GM06990 (cell line): ENCODE data around the gene ZNF469.

ENCODE experiments used
- DNase-seq: peaks from one replicate; pipeline ENCODE4 v3.0.0-alpha.2; 2011; ENCODE audit not compliant: insufficient read length; ENCODE audit errors: extremely low read depth
- H3K27me3 ChIP-seq: replicated peaks from 2 replicates; pipeline ENCODE4 v1.6.0; 2011; ENCODE audit warnings: low read length; ENCODE audit not compliant: control insufficient read depth, insufficient read depth
- H3K36me3 ChIP-seq: 2 replicates; pipeline ENCODE4 v1.5.1; 2011; ENCODE audit warnings: low read length; ENCODE audit not compliant: control insufficient read depth, insufficient read depth
- H3K4me3 ChIP-seq: replicated peaks from 2 replicates; pipeline ENCODE4 v1.5.1; 2011; ENCODE audit warnings: low read depth, mild to moderate bottlenecking, control low read depth, low read length
- TF ChIP-seq, protein P1 (sequence below): IDR thresholded peaks from 2 replicates; pipeline ENCODE4 v1.5.1; 2011; ENCODE audit warnings: low read length, control low read depth, mild to moderate bottlenecking, inconsistent platforms; ENCODE audit not compliant: insufficient read depth, poor library complexity, severe bottlenecking

Gene ZNF469

DNA sequence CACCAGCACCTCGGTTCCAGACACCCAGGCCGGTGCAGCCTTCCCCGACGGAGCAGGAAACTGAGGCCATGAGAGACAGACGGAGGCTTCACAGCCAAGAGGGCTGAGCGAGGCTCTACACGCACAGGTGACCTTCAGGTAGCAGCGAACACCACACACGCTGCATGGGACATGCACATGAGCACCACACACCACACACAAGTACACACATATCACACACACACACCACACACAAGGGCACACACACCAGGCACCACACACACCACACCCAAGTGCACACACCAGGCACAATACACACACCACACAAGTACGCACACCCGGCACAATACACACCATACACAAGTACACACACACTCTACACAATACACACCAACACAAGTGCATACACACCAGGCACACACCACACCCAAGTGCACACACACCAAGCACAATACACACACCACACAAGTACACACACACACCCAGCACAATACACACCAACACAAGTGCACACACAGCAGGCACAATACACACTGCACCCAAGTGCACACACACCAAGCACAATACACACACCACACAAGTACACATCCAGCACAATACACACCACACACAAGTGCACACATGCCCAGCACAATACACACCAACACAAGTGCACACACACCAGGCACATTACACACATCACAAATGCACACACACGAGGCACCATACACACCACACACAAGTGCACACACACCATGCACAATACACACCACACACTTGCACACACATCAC lies 33.4 kb upstream of the ZNF469 start:
- DNase-seq: no peak
- Histone ChIP-seq H3K36me3 (no peaks in the 10 kb centered on the region), H3K4me3 (no peak overlapping the region), H3K27me3 (no peaks in the 10 kb centered on the region)
- TF ChIP-seq, protein P1, sequence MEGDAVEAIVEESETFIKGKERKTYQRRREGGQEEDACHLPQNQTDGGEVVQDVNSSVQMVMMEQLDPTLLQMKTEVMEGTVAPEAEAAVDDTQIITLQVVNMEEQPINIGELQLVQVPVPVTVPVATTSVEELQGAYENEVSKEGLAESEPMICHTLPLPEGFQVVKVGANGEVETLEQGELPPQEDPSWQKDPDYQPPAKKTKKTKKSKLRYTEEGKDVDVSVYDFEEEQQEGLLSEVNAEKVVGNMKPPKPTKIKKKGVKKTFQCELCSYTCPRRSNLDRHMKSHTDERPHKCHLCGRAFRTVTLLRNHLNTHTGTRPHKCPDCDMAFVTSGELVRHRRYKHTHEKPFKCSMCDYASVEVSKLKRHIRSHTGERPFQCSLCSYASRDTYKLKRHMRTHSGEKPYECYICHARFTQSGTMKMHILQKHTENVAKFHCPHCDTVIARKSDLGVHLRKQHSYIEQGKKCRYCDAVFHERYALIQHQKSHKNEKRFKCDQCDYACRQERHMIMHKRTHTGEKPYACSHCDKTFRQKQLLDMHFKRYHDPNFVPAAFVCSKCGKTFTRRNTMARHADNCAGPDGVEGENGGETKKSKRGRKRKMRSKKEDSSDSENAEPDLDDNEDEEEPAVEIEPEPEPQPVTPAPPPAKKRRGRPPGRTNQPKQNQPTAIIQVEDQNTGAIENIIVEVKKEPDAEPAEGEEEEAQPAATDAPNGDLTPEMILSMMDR: no peak

DNA sequence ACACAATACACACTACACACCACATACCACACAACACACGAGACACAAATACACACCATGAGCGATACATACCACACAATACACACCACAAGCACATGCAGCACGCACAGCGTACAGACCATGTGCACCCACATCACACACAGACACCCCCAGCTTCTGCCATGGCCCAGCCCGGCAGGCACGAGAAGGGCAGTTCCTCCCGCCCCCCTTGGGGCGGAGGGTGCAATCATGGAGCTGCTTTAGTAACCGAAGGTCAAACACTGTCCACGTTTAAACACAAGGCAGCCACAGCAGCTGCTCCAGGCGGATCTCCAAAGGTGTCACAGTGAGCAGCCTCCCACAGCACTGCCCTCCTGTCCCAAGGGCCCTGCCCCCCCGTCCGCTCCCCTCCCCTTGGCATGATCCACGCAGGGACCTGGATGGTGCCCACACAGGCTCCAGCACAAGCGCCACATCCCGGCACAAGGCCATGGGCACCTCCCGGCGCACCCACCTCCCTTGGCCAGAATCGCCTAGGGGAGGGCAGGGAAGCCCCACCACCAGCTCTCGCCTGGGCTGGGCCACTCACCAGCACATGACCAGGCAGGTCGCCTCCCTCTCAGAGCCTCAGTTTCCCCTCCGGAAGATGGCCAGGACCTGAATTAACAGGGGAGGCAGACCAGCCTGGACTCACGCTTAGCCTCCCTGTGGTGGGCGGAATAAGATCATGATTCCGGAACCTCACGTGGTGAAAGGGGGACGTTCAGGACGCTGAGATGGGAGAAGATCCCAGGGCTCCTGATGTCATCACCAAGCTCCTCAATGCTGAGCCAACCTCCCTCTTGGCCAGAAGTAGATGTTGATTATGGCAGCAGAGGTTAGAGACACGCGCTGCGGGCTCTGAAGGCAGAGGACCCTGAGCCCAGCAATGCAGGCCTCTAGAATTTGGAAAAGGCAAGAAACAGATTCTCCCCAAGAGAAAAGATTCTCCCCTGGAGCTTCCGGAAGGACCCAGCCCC lies 32.6 kb upstream of the ZNF469 start:
- no peak for DNase-seq
- Histone ChIP-seq H3K36me3 (no peaks in the 10 kb centered on the region), H3K27me3 (no peaks in the 10 kb centered on the region), H3K4me3 (no peak overlapping the region)
- TF ChIP-seq, protein P1: no peak

DNA sequence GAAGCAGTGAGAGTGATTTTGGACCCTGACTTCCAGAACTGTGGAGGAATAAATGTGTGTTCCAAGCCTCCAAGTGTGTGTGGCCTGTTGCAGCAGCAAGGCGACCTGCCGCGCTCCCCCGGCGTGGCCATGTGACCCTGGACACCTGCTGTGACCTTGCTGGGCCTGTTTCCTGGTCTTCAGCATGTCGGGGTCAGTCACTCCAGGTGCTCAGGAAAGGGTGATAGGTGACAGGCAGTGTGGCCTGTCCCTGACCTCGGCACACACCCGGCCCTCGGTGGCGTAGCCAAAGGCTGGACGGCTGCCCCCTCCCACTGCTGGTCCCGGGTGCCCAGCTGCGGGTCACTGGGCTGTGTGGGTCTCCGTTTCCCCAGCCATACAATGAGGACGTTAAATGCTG lies 31.8 kb upstream of the ZNF469 start:
- DNase-seq: no peak
- Histone ChIP-seq H3K4me3 (no peak overlapping the region), H3K27me3 (no peaks in the 10 kb centered on the region), H3K36me3 (no peaks in the 10 kb centered on the region)
- TF ChIP-seq, protein P1: no peak

DNA sequence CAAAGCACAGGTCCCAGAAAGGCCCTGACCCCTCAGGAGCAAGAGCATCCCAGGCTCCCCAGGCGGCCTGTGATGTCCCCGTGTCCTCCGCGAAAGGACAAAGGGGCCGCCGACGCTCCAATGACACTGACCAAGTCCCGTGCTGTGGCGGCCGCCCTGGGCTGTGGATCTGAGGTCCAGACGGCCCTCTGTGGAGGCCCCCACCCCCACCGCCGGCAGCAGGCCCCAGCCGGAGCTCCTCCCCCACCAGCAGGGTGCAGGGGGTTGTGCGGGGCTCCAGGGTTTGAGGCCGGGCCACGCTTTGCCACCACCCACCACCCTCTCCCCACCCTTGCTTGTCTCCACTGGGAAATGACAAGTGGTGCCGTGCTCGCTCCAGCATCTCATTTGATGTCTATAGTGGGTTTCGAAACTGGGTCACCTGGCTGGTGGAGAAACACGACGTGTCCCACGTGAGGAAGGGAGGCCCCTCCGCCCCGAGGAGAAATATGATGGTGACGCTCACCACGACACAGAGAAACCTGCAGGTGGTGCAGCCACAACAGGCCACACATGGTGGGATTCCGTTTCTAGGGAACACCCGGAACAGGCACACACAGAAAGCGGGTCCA lies 31.2 kb upstream of the ZNF469 start:
- H3K27me3 ChIP-seq: no peaks in the 10 kb centered on the region
- no peak overlapping the region for H3K4me3 ChIP-seq
- no peak for DNase-seq
- no peaks in the 10 kb centered on the region for H3K36me3 ChIP-seq
- TF ChIP-seq, protein P1: no peak

DNA sequence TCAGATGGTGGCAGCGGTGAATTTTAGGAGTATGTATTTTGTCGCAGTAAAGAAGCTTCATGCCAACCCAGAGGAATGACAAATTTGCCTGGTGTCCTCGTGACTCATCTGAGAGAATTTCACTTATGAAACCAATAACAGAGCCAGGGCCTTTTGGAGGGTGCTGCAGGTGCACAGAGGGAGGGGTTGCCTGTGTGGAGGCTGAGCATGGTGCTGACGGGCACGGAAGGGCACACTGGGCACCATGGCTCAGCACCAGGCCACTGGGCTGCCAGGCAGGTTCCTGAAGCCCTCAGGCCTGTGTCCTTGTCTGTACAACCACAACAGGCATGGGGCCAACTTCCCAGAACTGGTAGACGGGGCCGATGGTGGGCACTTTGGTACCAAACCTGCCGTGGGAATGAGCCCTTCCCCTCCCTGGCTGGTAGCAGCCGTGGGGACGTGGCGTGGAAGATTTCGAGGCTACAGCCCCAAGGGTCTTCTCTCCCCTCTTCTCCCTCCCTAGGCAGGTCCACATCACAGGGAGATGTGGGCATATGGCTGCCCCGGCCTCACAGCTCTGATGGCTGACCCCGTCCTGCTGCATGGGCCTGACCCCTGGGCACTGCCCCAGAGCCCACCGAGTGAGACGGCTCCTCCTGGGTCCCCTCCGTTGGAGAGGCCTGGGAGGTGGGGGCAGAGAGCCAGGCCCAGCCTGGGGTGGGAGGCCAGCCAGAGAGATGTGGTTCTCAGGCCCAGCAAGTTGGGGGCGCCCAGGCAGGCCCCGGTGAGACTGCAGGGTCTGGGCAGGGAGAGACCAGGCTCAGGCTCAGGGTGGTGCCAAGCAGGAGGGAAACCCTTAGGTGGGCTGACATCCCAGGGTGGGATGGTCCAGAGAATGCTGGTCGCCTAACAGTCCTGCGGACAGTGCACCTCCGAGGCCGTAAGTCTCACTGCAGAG lies 30.2 kb upstream of the ZNF469 start:
- H3K36me3 ChIP-seq: no peaks in the 10 kb centered on the region
- DNase-seq: no peak
- H3K4me3 ChIP-seq: no peak overlapping the region
- TF ChIP-seq, protein P1: no peak
- no peaks in the 10 kb centered on the region for H3K27me3 ChIP-seq
